A673 (cell line): ENCODE data around the gene LCN15.

Experiments used
- CTCF ChIP-seq: fragments of 300-800, 200-600 bp; sonication (generic); conservative IDR thresholded peaks from 2 replicates; pipeline ENCODE4 v1.5.1; 2017; ENCODE audit warnings: low read depth, mild to moderate bottlenecking, antibody characterized with exemption, low read length, moderate library complexity, mixed read lengths
- EZH2 ChIP-seq: fragments of 200-600 bp; sonication (generic); IDR thresholded peaks from 2 replicates; pipeline ENCODE4 v1.6.1; 2017; ENCODE audit warnings: borderline replicate concordance, low read depth, mild to moderate bottlenecking, mixed read lengths, antibody characterized with exemption, low read length; ENCODE audit not compliant: poor library complexity, severe bottlenecking

- TF ChIP-seq CTCF, result no peak
- TF ChIP-seq EZH2, result no peak
Observed at GRCh38 chr9:136740491-136740890, 23.8 kb downstream of the LCN15 start.
